Keratinocyte (primary cell): ENCODE data around the gene POU2F2.

Experiments used
- EZH2 ChIP-seq: IDR thresholded peaks from one replicate; pipeline ENCODE4 v1.6.1; 2012; ENCODE audit warnings: inconsistent platforms, mild to moderate bottlenecking, low read length, moderate library complexity
- TF ChIP-seq, protein P1 (sequence below), 3 experiments: IDR thresholded peaks in 1 of 3; conservative IDR thresholded peaks in 1 of 3; optimal IDR thresholded peaks in 1 of 3; 2 replicates in 2 of 3; 3 replicates in 1 of 3; pipeline versions ENCODE3 to v1.5.1; 2011; ENCODE audit warnings: low read length in 3 of 3, mild to moderate bottlenecking in 3 of 3, moderate library complexity in 2 of 3, control low read depth in 1 of 3, inconsistent platforms in 1 of 3; ENCODE audit not compliant: insufficient read depth in 2 of 3; ENCODE audit errors: extremely low read depth in 1 of 3

DNA sequence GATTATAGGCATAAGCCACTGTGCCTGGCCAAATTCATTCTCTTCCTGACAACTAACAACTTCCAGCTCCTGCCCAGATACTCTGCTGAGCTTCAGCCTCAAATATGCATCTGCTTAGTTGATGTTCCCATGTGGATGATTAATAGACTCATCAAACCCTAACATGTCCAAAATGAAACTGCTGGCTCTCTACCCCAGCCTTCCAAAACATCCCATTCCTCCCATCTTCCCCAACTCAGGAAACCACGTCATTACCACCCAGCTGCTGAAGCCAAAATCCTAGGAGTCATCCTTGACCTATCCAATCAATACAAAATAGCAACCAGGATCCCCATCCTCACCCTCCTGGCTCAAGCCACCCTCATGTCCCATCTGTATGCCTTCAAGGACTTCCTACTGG is 20.9 kb downstream of the POU2F2 start:
- TF ChIP-seq, protein P1, sequence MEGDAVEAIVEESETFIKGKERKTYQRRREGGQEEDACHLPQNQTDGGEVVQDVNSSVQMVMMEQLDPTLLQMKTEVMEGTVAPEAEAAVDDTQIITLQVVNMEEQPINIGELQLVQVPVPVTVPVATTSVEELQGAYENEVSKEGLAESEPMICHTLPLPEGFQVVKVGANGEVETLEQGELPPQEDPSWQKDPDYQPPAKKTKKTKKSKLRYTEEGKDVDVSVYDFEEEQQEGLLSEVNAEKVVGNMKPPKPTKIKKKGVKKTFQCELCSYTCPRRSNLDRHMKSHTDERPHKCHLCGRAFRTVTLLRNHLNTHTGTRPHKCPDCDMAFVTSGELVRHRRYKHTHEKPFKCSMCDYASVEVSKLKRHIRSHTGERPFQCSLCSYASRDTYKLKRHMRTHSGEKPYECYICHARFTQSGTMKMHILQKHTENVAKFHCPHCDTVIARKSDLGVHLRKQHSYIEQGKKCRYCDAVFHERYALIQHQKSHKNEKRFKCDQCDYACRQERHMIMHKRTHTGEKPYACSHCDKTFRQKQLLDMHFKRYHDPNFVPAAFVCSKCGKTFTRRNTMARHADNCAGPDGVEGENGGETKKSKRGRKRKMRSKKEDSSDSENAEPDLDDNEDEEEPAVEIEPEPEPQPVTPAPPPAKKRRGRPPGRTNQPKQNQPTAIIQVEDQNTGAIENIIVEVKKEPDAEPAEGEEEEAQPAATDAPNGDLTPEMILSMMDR (optimal IDR thresholded peaks at IDR 0.05 in 1 of 3, IDR thresholded peaks at IDR 0.05 in 1 of 3, conservative IDR thresholded peaks at IDR 0.05 in 1 of 3; ENCODE audit: extremely low read depth in 1 of 3, insufficient read depth in 2 of 3, low read length in 3 of 3), result no peak
- TF ChIP-seq EZH2, result no peak
